ENCODE results near the gene APPL2.

- TF ChIP-seq EZH2 (IDR thresholded peaks at IDR 0.05) = no peak
- no peak for TF ChIP-seq POLR2AphosphoS5 (IDR thresholded peaks at IDR 0.05; ENCODE audit: borderline replicate concordance, low read depth, low read length)
These were observed 26.6 kb upstream of the APPL2 start for GRCh38 chr12:105262461-105263184.

All from SK-N-MC (cell line).